SIG-M5 treated with dmso at 0.1 percent for 504 hours (cell line): ENCODE data around the gene KIF11.
"Not testable (repeated sequence)": the region's sequence is repeated elsewhere in the genome, so short reads cannot be mapped to it uniquely, and the experiment has no call there.

Experiments
- DNase-seq: peaks from one replicate; lab custom pipeline; 2025; ENCODE audit not compliant: unreplicated experiment; lab: John Stamatoyannopoulos, UW

KIF11 gene

DNA sequence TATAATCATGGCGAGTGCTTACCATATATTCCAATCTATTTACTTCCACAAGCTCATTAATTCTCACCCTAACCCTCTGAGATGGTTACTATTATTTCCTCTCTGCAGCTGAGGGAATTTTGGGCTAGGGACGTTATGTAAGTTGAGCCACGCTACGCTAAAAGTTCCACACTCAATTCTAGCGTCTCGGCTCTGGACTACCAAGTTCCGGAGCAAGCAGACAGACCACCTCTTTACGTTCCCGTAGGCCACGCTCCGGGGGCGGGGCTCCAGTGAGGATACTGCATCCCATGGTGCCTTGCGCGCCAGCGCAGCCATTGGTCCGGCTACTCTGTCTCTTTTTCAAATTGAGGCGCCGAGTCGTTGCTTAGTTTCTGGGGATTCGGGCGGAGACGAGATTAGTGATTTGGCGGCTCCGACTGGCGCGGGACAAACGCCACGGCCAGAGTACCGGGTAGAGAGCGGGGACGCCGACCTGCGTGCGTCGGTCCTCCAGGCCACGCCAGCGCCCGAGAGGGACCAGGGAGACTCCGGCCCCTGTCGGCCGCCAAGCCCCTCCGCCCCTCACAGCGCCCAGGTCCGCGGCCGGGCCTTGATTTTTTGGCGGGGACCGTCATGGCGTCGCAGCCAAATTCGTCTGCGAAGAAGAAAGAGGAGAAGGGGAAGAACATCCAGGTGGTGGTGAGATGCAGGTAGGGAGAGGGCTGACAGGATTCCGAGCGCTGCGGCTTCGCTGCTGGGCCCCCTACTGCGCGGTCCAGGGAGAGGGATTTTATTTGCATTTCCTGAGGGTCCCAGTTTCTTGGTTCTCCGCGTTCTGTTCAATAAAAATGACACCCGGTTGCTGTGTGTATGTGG is at the start of gene KIF11:
KIF11 (plus strand) TSS at position 370 of the 858 bp plus-strand sequence; CDS start at position 616, 246 bp downstream.
- DNase-seq = peak; percentile 94

DNA sequence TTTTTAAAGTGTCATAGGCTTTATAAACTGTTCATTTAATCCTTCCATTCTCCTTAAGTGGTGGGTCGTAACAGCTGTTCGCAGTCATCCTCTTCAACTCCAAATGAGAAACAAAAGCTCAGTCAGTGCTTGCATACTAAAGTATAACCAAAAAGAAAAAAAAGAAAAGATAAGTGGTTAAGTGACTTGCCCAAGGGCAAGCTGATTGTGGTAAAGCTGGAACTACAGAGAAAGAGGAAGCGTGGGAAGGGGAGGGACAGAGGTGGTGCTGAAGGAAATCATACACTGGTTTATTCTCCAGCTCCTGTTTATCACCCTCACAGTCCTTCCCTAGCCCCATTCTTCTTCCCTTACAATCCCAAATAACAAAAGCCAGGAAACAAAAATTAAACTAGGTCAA is 48.6 kb upstream of the KIF11 start:
- peak; percentile 88 for DNase-seq

DNA sequence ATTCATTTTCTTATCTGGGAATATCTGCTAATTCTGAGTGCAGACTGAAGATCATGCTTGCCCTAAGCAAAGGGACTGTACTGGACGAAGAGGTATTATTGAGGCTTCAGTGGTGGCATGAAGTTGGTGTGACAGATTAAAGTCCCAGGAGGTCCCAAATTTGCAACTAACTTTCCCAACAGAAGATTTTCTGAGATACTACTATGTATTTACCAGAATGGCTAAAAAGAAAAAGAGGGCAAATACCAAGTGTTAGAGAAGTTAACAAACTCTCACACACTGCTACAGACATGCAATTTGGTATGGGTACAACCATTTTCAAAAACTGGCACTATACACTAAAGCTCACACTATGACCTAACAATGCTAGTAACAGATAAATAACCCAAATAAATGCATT is 47.4 kb upstream of the KIF11 start:
- DNase-seq = no peak

DNA sequence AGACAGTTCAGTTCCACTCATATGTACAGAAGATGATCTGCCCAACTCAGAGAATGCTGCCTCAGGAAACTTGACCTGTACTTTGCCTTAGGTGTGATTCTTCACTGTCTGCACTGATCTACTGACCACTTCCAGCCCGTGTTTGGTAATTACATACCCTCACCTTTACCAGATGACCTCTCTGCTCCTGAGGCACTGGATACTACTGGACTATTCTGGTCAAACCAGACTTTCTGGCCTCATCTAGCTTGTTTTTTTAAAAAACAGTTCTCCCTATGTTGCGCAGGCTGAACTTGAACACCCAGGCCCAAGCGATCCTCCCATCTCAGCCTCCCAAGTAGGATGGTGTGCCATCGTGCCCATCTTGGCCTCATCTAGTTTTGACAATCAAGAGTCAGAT is 45.3 kb upstream of the KIF11 start:
- DNase-seq = no peak

DNA sequence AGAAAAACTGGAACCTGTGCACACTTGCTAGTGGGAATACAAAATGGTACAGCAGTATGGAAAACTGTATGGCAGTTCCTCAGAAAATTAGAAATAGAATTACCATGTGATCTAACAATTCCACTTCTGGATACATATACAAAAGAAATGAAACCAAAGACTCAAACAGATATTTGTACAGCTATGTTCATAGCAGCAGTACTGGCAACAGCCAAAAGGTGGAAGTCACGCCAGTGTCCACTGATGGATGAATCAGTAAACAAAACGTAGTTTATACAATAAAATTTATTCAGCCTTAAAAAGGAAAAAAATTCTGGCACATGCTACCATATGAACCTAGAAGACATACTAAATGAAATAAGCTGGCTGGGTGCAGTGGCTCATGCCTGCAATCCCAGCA is 42.0 kb upstream of the KIF11 start:
- no peak for DNase-seq

DNA sequence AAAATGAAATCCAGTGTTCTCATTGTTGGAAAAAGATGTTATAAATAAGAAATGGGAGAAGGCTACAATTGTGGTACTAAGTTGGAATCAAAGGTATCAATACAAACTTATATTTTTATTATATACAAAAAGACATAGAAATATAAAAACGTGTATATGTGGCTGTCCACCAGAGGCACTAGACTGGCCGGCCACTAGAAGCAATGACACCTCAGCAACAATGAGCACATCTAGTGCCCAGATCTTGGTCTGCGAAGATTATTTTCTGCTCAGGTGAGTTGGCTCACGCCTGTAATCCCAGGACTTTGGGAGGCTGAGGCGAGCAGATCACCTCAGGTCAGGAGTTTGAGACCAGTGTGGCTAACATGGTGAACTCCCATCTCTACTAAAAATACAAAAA is 40.6 kb upstream of the KIF11 start:
- DNase-seq = no peak

DNA sequence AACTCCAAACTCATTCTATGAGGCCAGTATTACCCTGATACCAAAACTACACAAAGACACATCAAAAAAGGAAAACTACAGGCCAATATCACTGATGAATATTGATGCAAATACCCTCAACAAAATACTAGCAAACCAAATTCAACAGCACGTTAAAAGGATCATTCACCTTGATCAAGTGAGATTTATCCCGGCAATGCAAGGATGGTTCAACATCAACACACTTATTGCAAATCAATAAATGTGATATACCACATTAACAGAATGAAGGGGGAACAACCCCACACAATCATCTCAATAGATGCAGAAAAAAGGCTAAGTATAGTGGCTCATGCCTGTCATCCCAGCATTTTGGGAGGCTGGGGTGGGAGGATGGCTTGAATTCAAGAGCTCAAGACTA is 39.0 kb upstream of the KIF11 start:
- DNase-seq = no peak

DNA sequence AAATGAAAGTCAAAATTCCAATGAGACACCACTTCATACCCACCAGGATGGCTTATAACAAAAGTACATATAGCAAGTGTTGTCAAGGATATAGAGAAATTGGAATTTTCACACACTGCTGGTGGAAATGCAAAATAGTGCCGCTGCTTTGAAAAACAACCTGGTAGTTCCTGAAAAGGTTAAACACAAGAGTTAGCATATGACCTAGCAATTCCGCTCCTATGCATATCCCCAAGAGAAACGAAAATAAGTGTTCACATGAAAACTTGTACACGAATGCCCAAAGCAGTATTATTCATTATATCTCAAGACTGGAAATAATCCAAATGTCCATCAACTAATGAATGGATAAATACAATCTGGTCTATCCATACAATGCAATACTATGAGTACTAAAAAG is 33.9 kb upstream of the KIF11 start:
- DNase-seq = no peak

DNA sequence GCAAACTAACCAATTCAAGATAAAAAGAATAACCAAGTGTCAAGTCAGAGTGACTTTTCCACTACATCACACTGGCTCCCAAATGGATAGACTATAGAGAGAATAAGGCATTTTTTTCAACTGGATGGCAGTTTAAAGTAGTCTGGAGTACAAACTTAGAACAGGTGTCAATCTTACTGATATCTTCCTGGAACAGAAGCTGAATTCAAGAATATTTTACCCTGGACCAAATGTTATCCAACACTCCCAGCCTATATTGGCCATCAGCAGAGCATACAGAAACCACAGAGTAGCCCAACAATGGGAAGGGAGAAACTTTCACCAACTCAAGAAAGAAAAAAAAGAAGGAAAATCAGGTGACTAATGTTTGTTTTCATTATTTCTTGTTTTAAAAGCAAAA is 30.5 kb upstream of the KIF11 start:
- no peak for DNase-seq

DNA sequence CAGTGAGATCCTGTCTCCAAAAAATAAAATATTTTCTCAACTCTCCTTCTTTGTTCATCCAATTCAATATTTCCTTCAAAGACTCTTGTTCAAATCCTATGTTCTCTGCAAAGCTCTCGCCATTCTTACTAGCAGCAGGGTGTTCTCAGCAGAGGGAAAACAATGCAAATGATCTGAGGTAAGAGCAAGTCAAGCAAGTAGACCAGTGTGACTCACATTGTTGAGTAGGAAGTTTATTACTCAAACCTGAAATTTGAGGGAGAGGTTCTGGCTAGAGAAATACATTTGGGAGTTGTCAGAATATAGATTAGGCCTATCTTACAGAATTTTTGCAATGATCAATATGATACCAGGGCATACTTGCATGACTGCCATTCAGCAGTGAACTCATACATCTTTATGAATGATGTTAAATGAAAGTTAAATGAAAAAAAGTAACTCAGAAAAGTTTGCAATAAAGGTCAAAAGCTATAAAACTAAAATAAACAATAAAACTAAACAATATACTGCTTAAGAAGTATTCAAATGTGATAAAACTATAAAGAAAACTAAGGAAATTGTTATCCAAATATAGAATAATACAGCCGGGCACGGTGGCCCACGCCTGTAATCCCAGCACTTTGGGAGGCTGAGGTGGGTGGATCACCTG is 24.9 kb upstream of the KIF11 start:
- peak; percentile 33 for DNase-seq

DNA sequence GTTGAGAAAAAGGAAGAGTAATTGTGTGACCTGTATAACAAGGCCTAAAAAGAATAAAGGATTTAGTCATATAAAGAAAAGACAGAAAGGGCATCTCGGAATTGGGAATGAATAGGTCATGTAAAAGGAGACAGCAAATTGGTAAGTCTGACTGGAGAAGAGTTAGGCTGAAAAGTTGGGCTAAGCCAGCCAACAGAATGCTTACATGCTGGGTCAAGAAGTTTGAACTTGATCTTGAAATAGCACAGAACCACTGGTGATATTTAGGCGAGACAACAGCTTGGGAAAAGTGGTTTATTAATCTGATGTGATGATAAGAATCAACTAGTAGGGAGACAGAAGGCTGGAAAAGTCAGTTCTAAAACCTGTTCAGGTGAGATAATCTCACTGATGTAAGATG is 23.9 kb upstream of the KIF11 start:
- no peak for DNase-seq

DNA sequence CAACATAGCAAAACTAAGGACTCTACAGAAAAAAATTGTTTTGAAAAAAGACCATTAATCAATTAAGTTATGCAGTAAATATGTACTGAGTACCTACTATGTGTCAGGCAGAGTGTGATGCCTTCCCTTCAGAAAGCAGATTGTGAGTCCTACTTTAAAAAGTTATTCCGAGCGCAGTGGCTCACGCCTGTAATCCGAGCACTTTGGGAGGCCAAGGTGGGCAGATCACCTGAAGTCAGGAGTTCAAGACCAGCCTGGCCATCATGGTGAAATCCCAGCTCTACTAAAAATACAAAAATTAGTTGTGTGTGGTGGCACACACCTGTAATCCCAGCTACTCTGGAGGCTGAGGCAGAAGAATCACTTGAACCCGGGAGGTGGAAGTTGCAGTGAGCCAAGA is 23.3 kb upstream of the KIF11 start:
- not testable (repeated sequence) for DNase-seq

DNA sequence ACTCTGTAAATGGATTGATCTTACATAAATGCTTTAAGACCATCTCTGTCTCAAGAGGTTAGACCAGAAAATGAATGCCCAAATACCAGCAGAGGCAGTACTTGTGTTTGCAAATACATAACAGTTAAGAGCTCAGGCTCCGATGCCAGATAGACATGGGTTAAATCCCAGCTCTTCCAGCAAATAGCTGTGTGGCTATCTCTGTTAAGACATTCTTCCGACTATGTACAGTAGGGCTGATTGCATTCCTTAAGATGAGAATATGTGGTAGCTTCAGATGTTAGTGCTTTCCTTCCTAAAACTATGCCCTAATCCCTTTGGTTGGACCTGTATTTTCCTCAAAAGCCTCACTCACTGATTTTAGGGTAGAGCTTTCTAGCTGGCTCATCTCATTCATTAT is 21.3 kb upstream of the KIF11 start:
- no peak for DNase-seq

DNA sequence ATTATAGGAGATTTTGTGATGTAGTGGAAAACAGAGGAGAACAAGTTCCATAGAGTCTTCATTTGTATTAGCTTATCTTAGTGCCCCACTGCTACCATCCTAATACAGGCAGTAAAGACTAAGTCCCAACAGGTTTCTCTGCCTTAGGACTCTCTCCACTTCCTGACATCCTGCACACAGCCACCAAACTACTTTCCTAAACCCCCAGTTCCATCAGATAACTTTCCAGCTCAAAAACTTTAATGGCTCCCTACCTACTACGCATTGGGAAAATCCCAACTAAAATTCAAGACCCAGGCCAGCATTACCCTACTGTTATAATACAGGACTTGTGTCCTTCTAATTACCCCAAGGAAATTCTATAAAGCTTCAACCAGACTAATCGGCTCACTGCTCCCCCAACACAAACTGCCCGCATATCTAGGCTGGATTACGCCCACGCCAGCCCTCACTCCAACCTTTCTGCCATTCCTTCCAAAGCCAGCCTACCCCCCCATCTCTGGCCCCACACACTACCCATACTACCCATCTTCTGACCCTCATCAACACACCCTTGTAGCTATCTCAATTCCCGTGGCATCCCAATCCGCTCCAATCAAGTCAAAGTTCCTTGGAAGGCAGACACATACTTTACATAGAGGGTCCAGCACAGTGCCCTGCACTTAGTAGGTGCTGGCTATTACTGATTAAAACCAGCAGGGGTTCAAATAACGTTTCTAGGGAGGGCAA is 20.4 kb upstream of the KIF11 start:
- no peak for DNase-seq

DNA sequence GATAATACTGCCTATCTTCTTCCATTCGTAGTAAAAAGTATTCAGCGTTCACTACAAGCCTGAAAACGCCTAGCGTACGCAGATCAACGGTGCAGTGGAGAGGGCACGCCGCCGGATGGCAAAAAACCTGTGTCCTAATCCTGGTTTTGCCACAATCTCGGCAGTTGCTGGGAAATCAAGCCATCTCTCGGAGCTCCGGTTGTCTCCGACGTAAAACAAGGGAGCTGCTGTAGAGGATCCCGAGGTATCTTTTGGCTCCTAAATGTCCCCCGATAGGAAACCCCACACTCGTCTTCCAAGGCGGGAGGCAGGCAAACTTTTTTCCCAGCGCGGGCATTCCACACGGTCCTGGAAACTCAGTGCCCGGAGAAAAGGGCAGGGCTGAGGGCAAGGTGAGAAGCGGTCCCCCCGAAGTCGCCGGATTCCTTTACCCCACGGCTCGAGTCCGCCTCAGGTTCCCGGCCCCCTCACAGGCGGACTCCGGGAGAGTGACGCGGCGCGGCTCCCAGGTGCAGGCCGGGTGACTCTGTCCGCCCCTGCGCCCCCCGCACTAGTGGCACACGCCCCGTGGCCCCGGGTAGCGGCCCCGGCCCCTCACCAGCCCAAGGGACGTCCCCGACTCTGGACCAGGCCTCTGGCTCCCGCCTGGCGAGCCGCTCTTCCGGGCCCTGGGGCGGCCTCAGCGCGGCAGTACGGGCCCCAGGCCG is 19.7 kb upstream of the KIF11 start:
- peak; percentile 8 for DNase-seq

DNA sequence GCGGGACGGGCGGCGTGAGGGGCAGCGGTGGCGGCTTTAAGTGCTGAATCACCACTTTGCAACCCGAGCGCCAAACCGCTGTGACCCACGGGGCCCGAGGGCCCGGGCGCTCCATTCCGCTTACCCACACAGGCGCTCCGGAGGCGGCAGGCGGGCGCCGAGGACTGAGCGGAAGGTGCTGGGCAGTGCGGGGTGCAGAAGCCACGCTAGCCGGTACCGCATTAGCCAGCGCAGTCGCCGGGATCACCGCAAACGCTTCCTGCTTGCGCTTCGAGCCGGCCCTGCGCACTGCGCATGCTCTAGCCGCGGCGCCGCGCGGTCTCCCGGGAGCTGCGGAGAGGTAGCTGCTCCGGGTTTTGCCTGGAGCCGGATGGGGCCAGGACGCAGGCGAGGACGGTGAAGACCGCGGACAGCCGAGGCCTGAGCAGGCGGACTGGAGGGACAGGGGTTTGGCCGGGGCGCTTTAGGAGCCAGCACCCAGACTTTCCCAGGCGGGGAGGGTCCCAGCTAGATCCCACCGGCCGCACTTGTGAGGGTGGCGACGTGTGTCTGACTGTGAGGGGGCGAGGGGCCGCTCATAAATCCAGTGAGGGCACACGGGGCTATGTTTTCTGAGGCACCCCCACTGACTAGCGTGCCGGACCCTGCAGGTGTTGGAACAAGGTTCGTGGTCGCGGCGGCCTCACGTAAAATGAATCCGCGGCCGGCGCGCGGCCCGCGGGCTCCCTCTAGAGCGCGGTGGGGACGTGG is 19.0 kb upstream of the KIF11 start, which contains the start of gene IDE:
IDE (minus strand) TSS at position 296 of the 750 bp plus-strand sequence; CDS start at position 222, 74 bp downstream.
- peak; percentile 65 for DNase-seq

DNA sequence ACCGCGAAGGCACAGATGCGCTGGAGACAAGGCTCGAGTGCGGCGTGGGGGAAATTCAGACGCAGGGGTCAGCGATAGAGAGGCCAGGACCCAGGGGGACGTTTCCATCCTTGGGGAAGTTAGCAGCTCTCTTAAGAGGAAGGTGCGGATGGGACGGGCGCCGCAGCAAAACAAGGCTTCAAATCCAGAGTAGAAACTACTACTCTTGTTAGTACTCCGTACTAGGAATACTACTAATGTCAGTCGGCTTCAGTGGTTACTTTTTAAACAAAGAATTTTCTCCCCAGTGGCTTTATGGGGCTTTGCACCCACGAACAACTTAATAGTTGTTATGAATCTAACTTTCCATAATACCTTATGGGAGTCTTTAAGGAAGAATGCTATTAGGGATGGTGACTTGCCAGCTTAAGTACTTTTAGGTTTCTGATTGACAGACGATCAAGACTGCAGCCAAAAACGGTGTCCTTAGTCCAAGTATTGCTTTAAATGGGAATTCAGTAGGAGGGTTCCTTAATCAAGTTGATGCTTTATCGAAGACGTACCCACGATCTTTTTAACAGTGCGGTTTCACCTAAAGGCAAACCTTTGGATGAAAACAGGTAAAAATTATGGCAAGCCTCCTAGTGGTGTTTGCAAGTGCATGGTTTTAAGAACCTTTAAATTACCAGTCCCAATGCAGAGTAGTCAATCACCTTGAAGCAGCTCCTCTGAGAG is 18.2 kb upstream of the KIF11 start:
- DNase-seq = peak; percentile 70

DNA sequence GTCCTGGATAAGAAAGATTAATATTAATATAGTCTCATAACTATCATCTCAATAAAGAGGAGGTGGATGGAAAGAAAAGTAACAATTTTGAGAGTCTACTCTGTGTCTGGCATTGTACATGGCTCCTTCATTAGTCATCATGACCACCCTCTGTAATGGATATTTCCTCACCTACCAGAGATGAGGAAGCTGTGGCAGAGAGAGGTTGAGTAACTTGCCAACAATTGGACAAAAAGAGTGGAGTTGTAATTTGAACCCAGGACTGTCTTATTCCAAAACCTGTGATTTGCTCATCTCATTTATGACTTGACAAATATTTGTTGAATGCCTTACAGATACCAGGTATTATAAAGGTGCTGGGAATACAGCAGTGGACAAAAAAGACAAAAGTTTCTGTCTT is 17.0 kb upstream of the KIF11 start:
- DNase-seq = peak; percentile 86

DNA sequence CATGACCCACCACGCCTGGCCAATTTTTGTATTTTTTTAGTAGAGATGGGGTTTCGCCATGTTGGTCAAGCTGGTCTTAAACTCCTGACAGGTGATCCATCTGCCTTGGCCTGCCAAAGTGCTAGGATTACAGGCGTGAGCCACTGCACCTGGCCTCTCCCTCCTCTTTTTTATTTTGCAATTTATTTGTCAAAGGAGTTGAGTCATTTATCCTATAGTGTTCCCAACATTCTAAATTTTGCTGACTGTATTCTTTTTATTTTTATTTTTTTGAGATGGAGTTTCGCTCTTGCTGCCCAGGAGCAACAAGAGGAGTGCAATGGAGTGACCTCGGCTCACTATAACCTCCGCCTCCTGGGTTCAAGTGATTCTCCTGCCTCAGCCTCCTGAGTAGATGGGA is 10.6 kb upstream of the KIF11 start:
- DNase-seq = not testable (repeated sequence)
